Thyroid gland (tissue), 4 donors: Measurements from ENCODE around the gene TNIK.

ENCODE experiments used
- POLR2A ChIP-seq, 2 donors: fragments of 450-650 bp; IDR thresholded peaks; one replicate each; pipeline ENCODE4 v1.6.1; 2017; ENCODE audit warnings: antibody characterized with exemption in 2 of 2, mild to moderate bottlenecking in 2 of 2, moderate library complexity in 1 of 2
- TF ChIP-seq, protein P1 (sequence below), 6 experiments: fragments of 200-600 bp in 3 of 6; fragments of 450-650 bp in 3 of 6; sonication (generic) in 3 of 6; IDR thresholded peaks; one replicate each; pipeline ENCODE4 v1.5.1; 2016 to 2019; ENCODE audit warnings: antibody characterized with exemption in 6 of 6, mild to moderate bottlenecking in 2 of 6, inconsistent platforms in 1 of 6, moderate library complexity in 1 of 6

DNA sequence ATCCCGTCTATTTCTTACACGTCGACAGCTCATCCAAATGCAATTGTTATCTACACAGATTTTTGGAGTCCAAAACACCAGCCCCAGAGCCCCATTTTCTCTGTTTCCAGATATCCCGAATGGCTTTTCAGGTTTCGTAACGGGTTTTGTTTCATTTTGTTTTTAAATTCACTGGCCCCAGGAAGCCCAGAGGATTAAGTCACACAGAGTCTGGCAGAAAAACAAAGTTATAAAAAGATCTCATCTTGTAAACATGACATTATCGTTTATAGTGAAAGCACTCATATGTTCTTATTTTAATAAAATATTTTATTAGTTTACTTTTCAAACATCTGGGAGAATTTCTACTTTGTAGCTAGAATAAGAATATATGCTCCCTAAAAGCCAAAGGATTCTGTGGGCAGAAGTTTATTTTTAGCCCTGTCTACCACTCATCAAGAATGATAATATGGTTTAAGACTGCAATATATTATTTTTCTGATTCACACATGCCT, 284.4 kb downstream of the TNIK start:
- TF ChIP-seq, protein P1, sequence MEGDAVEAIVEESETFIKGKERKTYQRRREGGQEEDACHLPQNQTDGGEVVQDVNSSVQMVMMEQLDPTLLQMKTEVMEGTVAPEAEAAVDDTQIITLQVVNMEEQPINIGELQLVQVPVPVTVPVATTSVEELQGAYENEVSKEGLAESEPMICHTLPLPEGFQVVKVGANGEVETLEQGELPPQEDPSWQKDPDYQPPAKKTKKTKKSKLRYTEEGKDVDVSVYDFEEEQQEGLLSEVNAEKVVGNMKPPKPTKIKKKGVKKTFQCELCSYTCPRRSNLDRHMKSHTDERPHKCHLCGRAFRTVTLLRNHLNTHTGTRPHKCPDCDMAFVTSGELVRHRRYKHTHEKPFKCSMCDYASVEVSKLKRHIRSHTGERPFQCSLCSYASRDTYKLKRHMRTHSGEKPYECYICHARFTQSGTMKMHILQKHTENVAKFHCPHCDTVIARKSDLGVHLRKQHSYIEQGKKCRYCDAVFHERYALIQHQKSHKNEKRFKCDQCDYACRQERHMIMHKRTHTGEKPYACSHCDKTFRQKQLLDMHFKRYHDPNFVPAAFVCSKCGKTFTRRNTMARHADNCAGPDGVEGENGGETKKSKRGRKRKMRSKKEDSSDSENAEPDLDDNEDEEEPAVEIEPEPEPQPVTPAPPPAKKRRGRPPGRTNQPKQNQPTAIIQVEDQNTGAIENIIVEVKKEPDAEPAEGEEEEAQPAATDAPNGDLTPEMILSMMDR (IDR thresholded peaks at IDR 0.05): no peak
- TF ChIP-seq POLR2A (IDR thresholded peaks at IDR 0.05): no peak
